Measurements from ENCODE around the gene WDR27.

The WDR27 gene

GRCh38 chr6:169455470-169455869 is 246.4 kb downstream of the WDR27 start (continued):
- TF ChIP-seq POU6F1 (CRISPR knock-in tag; IDR thresholded peaks at IDR 0.05; ENCODE audit: borderline replicate concordance, low read depth), result no peak

- no peak for ATAC-seq
- TF ChIP-seq CSDC2 (CRISPR knock-in tag; IDR thresholded peaks at IDR 0.05) (no peak), ISL1 (CRISPR knock-in tag; IDR thresholded peaks at IDR 0.05) (no peak), POU6F1 (CRISPR knock-in tag; IDR thresholded peaks at IDR 0.05; ENCODE audit: borderline replicate concordance, low read depth) (no peak)
- TF ChIP-seq, protein P1, sequence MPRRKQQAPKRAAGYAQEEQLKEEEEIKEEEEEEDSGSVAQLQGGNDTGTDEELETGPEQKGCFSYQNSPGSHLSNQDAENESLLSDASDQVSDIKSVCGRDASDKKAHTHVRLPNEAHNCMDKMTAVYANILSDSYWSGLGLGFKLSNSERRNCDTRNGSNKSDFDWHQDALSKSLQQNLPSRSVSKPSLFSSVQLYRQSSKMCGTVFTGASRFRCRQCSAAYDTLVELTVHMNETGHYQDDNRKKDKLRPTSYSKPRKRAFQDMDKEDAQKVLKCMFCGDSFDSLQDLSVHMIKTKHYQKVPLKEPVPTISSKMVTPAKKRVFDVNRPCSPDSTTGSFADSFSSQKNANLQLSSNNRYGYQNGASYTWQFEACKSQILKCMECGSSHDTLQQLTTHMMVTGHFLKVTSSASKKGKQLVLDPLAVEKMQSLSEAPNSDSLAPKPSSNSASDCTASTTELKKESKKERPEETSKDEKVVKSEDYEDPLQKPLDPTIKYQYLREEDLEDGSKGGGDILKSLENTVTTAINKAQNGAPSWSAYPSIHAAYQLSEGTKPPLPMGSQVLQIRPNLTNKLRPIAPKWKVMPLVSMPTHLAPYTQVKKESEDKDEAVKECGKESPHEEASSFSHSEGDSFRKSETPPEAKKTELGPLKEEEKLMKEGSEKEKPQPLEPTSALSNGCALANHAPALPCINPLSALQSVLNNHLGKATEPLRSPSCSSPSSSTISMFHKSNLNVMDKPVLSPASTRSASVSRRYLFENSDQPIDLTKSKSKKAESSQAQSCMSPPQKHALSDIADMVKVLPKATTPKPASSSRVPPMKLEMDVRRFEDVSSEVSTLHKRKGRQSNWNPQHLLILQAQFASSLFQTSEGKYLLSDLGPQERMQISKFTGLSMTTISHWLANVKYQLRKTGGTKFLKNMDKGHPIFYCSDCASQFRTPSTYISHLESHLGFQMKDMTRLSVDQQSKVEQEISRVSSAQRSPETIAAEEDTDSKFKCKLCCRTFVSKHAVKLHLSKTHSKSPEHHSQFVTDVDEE (CRISPR knock-in tag; IDR thresholded peaks at IDR 0.05), result no peak
These were observed 247.0 kb downstream of the WDR27 start for GRCh38 chr6:169454872-169455204.

- no peak for TF ChIP-seq TOX (CRISPR knock-in tag; IDR thresholded peaks at IDR 0.05; ENCODE audit: borderline replicate concordance)
- TF ChIP-seq, protein P1 (CRISPR knock-in tag; IDR thresholded peaks at IDR 0.05), result no peak
- no peak for TF ChIP-seq GLIS3 (CRISPR knock-in tag; IDR thresholded peaks at IDR 0.05)
- no peak for ATAC-seq
These were observed 247.5 kb downstream of the WDR27 start for GRCh38 chr6:169454204-169454871.

DNA sequence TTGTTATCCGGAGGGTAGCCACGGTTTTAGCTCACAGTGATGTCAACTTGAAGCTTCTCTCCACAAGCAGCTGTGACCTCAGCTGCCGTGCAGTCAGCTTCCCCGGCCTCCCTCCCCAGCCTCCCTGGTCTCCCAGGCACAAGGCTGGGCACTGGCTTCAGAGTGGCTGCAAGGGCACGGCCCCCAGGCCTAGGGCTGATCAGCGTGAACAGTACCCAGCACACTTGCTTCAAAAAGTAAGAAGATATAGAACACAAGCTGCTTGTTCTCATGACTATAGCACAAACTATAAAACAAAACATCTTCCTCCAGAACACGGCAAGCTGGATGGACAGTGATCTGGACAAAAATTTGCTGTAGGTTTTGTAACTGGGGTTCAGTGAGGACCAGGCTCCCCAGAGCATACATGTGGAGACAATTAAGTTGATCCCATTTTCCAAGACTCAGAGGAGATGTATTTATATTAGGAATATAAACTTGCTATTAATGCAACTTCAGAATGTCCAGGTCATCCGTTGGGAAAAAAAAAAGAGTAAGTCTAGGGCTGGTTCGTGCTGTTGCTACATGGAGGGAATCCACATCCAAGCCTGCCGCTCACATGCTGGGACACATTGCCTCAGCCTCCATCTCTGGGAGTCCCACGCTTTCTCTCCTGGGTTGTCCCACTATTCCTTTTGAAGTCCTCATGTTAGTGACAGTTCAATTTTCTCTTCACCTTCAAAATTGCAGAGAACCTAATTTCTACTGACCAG is 248.8 kb downstream of the WDR27 start:
- TF ChIP-seq ESRRG (CRISPR knock-in tag; IDR thresholded peaks at IDR 0.05) (no peak), BACH2 (CRISPR knock-in tag; IDR thresholded peaks at IDR 0.05; ENCODE audit: borderline replicate concordance) (no peak), TOX (CRISPR knock-in tag; IDR thresholded peaks at IDR 0.05; ENCODE audit: borderline replicate concordance) (no peak), ARNTL (CRISPR knock-in tag; IDR thresholded peaks at IDR 0.05; ENCODE audit: borderline replicate concordance, low read depth) (no peak), PPARA (CRISPR knock-in tag; IDR thresholded peaks at IDR 0.05; ENCODE audit: borderline replicate concordance) (no peak), RARB (CRISPR knock-in tag; IDR thresholded peaks at IDR 0.05) (no peak), ZC3H10 (CRISPR knock-in tag; IDR thresholded peaks at IDR 0.05) (no peak), OSR1 (CRISPR knock-in tag; IDR thresholded peaks at IDR 0.05) (no peak), CSDC2 (CRISPR knock-in tag; IDR thresholded peaks at IDR 0.05) (no peak), PATZ1 (CRISPR knock-in tag; IDR thresholded peaks at IDR 0.05; ENCODE audit: borderline replicate concordance) (no peak), ZFP3 (CRISPR knock-in tag; IDR thresholded peaks at IDR 0.05) (no peak), ZNF70 (CRISPR knock-in tag; IDR thresholded peaks at IDR 0.05) (no peak), ZNF8 (CRISPR knock-in tag; IDR thresholded peaks at IDR 0.05) (no peak), POU6F1 (CRISPR knock-in tag; IDR thresholded peaks at IDR 0.05; ENCODE audit: borderline replicate concordance, low read depth) (no peak), TCF4 (CRISPR knock-in tag; IDR thresholded peaks at IDR 0.05; ENCODE audit: borderline replicate concordance) (no peak)
- TF ChIP-seq, protein P1 (CRISPR knock-in tag; IDR thresholded peaks at IDR 0.05), result no peak
- ATAC-seq, result no peak; the same call in 2 of the 3 replicates
